Umbilical cord (tissue), 2 donors: ENCODE results near the gene WBP2. TPM values are rescaled to one million over a fixed set of nuclear protein-coding genes. Genes with fewer than 3 reads are reported as not detected.
A peak's percentile ranks its signal among the peaks of the same experiment; 100 is the strongest.

Experiments used
- DNase-seq: peaks from one replicate; pipeline ENCODE4 v3.0.0-alpha.2; 2015; ENCODE audit warnings: low spot score
- total RNA-seq: library from RNA; depleted of rRNA; stranded (reverse); fragments of >200 nt; gene quantifications from one replicate; pipeline ENCODE4 v1.2.3, GENCODE V29; 2014; ENCODE audit warnings: low replicate concordance; ENCODE audit not compliant: insufficient read depth

WBP2 gene
- 13.7 TPM for total RNA-seq

- peak; percentile 100 for DNase-seq
Measured at GRCh38 chr17:75855310-75856061, at the start of gene WBP2. TSS of gene WBP2 (minus strand) at chr17:75855335. CDS start at chr17:75855297, 38 bp downstream.

GRCh38 chr17:75902406-75902805, 47.3 kb upstream of the WBP2 start:
- no peak for DNase-seq

GRCh38 chr17:75901727-75902126, 46.6 kb upstream of the WBP2 start:
- DNase-seq = no peak

- no peak for DNase-seq
Measured at GRCh38 chr17:75900691-75901533, 45.8 kb upstream of the WBP2 start.

- DNase-seq = no peak
Measured at GRCh38 chr17:75899767-75900468, 44.8 kb upstream of the WBP2 start.

- DNase-seq = no peak
Measured at GRCh38 chr17:75899353-75899752, 44.2 kb upstream of the WBP2 start.

GRCh38 chr17:75898791-75899190, 43.7 kb upstream of the WBP2 start:
- no peak for DNase-seq

- DNase-seq = no peak
Measured at GRCh38 chr17:75898065-75898464, 42.9 kb upstream of the WBP2 start.

- no peak for DNase-seq
Measured at GRCh38 chr17:75897160-75898019, 42.3 kb upstream of the WBP2 start.

GRCh38 chr17:75896415-75897159, 41.5 kb upstream of the WBP2 start, which contains the start of gene TRIM65:
TSS of gene TRIM65 (minus strand) at chr17:75896951. CDS start at chr17:75896937, 14 bp downstream.
- peak; percentile 83 for DNase-seq

- no peak for DNase-seq
Measured at GRCh38 chr17:75895370-75896155, 40.4 kb upstream of the WBP2 start.

GRCh38 chr17:75894049-75894733, 39.1 kb upstream of the WBP2 start:
- no peak for DNase-seq

GRCh38 chr17:75893305-75894048, 38.3 kb upstream of the WBP2 start:
- DNase-seq = no peak

- no peak for DNase-seq
Measured at GRCh38 chr17:75892556-75893224, 37.6 kb upstream of the WBP2 start.

- no peak for DNase-seq
Measured at GRCh38 chr17:75891605-75892555, 36.7 kb upstream of the WBP2 start.

GRCh38 chr17:75891022-75891604, 36.0 kb upstream of the WBP2 start:
- DNase-seq = no peak
